ENCODE results near the gene ZNF106.

ZNF106 gene

DNA sequence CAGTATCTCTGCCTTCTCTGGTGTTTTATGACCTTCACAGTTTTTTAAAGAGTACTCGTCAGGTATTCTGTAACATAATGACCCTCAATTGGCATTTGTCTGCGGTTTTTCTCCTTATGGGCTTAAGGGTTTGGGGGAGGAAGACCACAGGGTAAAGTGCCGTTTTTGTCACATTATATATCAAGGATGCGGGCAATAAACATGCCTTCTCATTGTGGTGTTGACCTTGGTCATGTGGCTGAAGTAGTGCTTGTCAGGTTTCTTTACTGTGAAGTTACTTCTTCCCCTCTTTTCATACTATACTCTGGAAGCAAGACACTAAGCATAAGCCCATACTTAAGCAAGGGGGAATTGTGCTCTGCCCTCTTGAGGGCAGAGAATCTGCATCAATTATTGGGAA, 115.0 kb downstream of the ZNF106 start:
- no peaks in the 10 kb centered on the region for H3K36me3 ChIP-seq (ENCODE audit: control insufficient read depth, low read depth, low read length)
- no peak overlapping the region for H3K9ac ChIP-seq (ENCODE audit: low read length)
- H3K4me3 ChIP-seq (ENCODE audit: low read length) = no peak overlapping the region
- no peaks in the 10 kb centered on the region for H3K9me3 ChIP-seq (ENCODE audit: control insufficient read depth, low read depth, low read length)
- peaks cover 6% of the 10 kb centered on the region for H3K4me1 ChIP-seq (ENCODE audit: control insufficient read depth, low read depth, low read length)
- H3K27ac ChIP-seq (ENCODE audit: low read length) = no peak overlapping the region
- H3K27me3 ChIP-seq (ENCODE audit: control insufficient read depth, insufficient read depth, low read length) = peaks cover 96% of the 10 kb centered on the region

GRCh38 chr15:42375252-42375651, 115.7 kb downstream of the ZNF106 start:
- Histone ChIP-seq H3K27me3 (ENCODE audit: control insufficient read depth, insufficient read depth, low read length) (peaks cover 96% of the 10 kb centered on the region), H3K4me3 (ENCODE audit: low read length) (no peak overlapping the region), H3K9me3 (ENCODE audit: control insufficient read depth, low read depth, low read length) (no peaks in the 10 kb centered on the region), H3K4me1 (ENCODE audit: control insufficient read depth, low read depth, low read length) (peaks cover 6% of the 10 kb centered on the region), H3K36me3 (ENCODE audit: control insufficient read depth, low read depth, low read length) (no peaks in the 10 kb centered on the region), H3K9ac (ENCODE audit: low read length) (no peak overlapping the region), H3K27ac (ENCODE audit: low read length) (no peak overlapping the region)

DNA sequence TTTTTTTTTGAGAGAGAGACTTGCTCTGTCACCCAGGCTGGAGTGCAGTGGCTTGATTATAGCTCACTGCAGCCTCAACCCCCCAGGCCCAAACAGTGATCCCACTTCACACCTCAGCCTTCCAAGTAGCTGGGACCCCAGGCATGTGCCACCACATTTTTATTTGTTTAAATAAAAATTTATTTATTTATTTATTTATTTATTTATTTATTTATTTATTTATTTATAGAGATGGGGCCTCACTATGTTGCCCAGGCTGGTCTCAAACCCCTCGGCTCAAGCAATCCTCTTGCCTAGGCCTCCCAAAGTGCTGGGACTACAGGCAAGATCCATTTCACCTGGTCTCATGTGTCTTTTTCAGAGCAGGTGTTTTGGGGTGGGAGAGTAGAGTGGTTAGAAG, 116.1 kb downstream of the ZNF106 start:
- H3K36me3 ChIP-seq (ENCODE audit: control insufficient read depth, low read depth, low read length) = no peaks in the 10 kb centered on the region
- H3K4me1 ChIP-seq (ENCODE audit: control insufficient read depth, low read depth, low read length) = peaks cover 6% of the 10 kb centered on the region
- no peak overlapping the region for H3K9ac ChIP-seq (ENCODE audit: low read length)
- H3K4me3 ChIP-seq (ENCODE audit: low read length) = no peak overlapping the region
- peaks cover 96% of the 10 kb centered on the region for H3K27me3 ChIP-seq (ENCODE audit: control insufficient read depth, insufficient read depth, low read length)
- no peak overlapping the region for H3K27ac ChIP-seq (ENCODE audit: low read length)
- no peaks in the 10 kb centered on the region for H3K9me3 ChIP-seq (ENCODE audit: control insufficient read depth, low read depth, low read length)

DNA sequence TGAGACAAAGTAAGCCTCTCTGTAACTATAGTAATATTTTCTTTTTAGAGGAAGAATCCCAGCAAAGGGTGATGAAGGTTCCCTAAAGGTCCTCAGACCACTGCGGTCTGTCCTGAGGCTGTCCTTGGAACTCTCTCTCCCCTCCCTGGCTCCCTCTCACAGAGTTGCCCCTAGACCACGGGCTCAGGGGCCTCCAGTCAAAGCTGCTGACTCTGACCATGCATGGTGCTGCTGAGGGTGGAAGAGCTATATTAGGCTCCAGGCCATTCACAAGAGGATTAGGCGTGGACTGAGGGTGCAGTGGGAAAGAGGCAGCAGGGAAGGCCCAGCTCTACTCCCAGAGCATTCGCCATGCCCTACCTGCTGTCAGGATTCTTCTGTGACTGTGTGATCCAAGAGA, 117.0 kb downstream of the ZNF106 start:
- Histone ChIP-seq H3K4me3 (ENCODE audit: low read length) (no peak overlapping the region), H3K27me3 (ENCODE audit: control insufficient read depth, insufficient read depth, low read length) (peaks cover 96% of the 10 kb centered on the region), H3K36me3 (ENCODE audit: control insufficient read depth, low read depth, low read length) (no peaks in the 10 kb centered on the region), H3K4me1 (ENCODE audit: control insufficient read depth, low read depth, low read length) (peaks cover 6% of the 10 kb centered on the region), H3K9ac (ENCODE audit: low read length) (no peak overlapping the region), H3K9me3 (ENCODE audit: control insufficient read depth, low read depth, low read length) (no peaks in the 10 kb centered on the region), H3K27ac (ENCODE audit: low read length) (no peak overlapping the region)

- H3K27ac ChIP-seq (ENCODE audit: low read length) = no peak overlapping the region
These were observed 117.7 kb downstream of the ZNF106 start for GRCh38 chr15:42373274-42373673.

GRCh38 chr15:42371096-42371495, 119.8 kb downstream of the ZNF106 start:
- Histone ChIP-seq H3K4me3 (ENCODE audit: low read length) (no peak overlapping the region), H3K4me1 (ENCODE audit: control insufficient read depth, low read depth, low read length) (no peaks in the 10 kb centered on the region), H3K27ac (ENCODE audit: low read length) (no peak overlapping the region), H3K36me3 (ENCODE audit: control insufficient read depth, low read depth, low read length) (no peaks in the 10 kb centered on the region), H3K9me3 (ENCODE audit: control insufficient read depth, low read depth, low read length) (no peaks in the 10 kb centered on the region), H3K9ac (ENCODE audit: low read length) (no peak overlapping the region), H3K27me3 (ENCODE audit: control insufficient read depth, insufficient read depth, low read length) (peaks cover 95% of the 10 kb centered on the region)

More at GRCh38 chr15:42373274-42373673, 117.7 kb downstream of the ZNF106 start:
- Histone ChIP-seq H3K4me3 (ENCODE audit: low read length) (no peak overlapping the region), H3K9ac (ENCODE audit: low read length) (no peak overlapping the region), H3K4me1 (ENCODE audit: control insufficient read depth, low read depth, low read length) (peaks cover 6% of the 10 kb centered on the region), H3K36me3 (ENCODE audit: control insufficient read depth, low read depth, low read length) (no peaks in the 10 kb centered on the region), H3K27me3 (ENCODE audit: control insufficient read depth, insufficient read depth, low read length) (peaks cover 95% of the 10 kb centered on the region), H3K9me3 (ENCODE audit: control insufficient read depth, low read depth, low read length) (no peaks in the 10 kb centered on the region)

GRCh38 chr15:42368096-42368495, 122.8 kb downstream of the ZNF106 start:
- H3K9me3 ChIP-seq (ENCODE audit: control insufficient read depth, low read depth, low read length) = no peaks in the 10 kb centered on the region
- peaks cover 92% of the 10 kb centered on the region for H3K27me3 ChIP-seq (ENCODE audit: control insufficient read depth, insufficient read depth, low read length)
- H3K36me3 ChIP-seq (ENCODE audit: control insufficient read depth, low read depth, low read length) = no peaks in the 10 kb centered on the region
- H3K4me1 ChIP-seq (ENCODE audit: control insufficient read depth, low read depth, low read length) = peaks cover 13% of the 10 kb centered on the region
- H3K4me3 ChIP-seq (ENCODE audit: low read length) = no peak overlapping the region
- H3K27ac ChIP-seq (ENCODE audit: low read length) = no peak overlapping the region
- no peak overlapping the region for H3K9ac ChIP-seq (ENCODE audit: low read length)

DNA sequence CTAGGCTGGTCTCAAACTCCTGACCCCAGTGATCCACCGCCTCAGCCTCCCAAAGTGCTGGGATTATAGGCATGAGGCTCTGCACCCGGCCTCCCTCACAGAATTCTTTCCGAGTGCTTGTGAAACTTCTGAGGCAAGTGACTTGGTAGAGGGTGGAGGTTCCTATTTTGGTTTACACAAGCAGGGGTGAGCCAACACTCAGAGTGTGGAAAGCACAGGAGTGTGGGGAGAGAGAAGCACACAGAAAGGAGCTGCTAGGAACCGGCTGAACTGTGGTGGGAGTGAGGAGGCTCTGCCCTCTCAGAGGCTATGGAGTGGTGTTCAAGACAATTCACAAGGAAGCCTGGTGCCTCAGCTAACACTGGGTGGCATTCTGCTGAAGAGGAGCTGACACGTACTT, 123.9 kb downstream of the ZNF106 start:
- no peaks in the 10 kb centered on the region for H3K9me3 ChIP-seq (ENCODE audit: control insufficient read depth, low read depth, low read length)
- H3K36me3 ChIP-seq (ENCODE audit: control insufficient read depth, low read depth, low read length) = no peaks in the 10 kb centered on the region
- no peak overlapping the region for H3K4me3 ChIP-seq (ENCODE audit: low read length)
- H3K27me3 ChIP-seq (ENCODE audit: control insufficient read depth, insufficient read depth, low read length) = peaks cover 88% of the 10 kb centered on the region
- H3K27ac ChIP-seq (ENCODE audit: low read length) = no peak overlapping the region
- peaks cover 13% of the 10 kb centered on the region for H3K4me1 ChIP-seq (ENCODE audit: control insufficient read depth, low read depth, low read length)
- no peak overlapping the region for H3K9ac ChIP-seq (ENCODE audit: low read length)

DNA sequence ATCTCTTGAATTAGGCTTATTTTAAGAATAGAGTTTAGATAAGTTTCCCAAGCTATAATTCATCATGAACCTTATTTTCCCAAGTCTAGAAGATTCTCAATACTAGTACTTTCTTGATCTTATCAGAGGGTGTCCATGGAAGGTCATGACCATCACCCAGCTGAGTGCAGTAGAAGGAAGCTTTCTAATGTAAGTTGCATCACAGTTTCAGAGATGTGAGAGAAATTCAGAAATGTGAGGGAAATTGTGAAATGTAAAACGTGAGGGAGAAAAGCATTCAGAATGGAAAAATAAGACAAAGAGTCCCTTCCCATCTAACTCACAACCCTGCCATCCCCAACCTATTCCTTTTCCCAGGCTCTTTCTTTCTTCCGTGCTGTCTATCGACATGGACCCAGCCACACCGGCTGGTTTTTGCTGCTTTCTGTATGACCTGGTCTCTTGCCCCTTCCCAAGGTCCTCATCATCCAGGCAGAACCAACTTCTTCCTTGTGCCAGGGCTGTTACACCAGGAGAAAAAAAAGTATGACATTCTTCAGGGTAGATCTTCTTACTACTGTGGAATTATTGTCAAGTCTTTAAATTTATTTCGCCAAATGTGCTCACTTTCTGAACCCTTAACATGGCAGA, 124.9 kb downstream of the ZNF106 start:
- H3K9ac ChIP-seq (ENCODE audit: low read length) = no peak overlapping the region
- peaks cover 88% of the 10 kb centered on the region for H3K27me3 ChIP-seq (ENCODE audit: control insufficient read depth, insufficient read depth, low read length)
- H3K4me1 ChIP-seq (ENCODE audit: control insufficient read depth, low read depth, low read length) = peaks cover 13% of the 10 kb centered on the region
- no peak overlapping the region for H3K27ac ChIP-seq (ENCODE audit: low read length)
- no peaks in the 10 kb centered on the region for H3K36me3 ChIP-seq (ENCODE audit: control insufficient read depth, low read depth, low read length)
- no peak overlapping the region for H3K4me3 ChIP-seq (ENCODE audit: low read length)
- H3K9me3 ChIP-seq (ENCODE audit: control insufficient read depth, low read depth, low read length) = no peaks in the 10 kb centered on the region

- Histone ChIP-seq H3K9me3 (ENCODE audit: control insufficient read depth, low read depth, low read length) (no peaks in the 10 kb centered on the region), H3K36me3 (ENCODE audit: control insufficient read depth, low read depth, low read length) (no peaks in the 10 kb centered on the region), H3K9ac (ENCODE audit: low read length) (no peak overlapping the region), H3K27ac (ENCODE audit: low read length) (no peak overlapping the region), H3K4me1 (ENCODE audit: control insufficient read depth, low read depth, low read length) (peaks cover 13% of the 10 kb centered on the region), H3K27me3 (ENCODE audit: control insufficient read depth, insufficient read depth, low read length) (peaks cover 73% of the 10 kb centered on the region), H3K4me3 (ENCODE audit: low read length) (no peak overlapping the region)
These were observed 126.4 kb downstream of the ZNF106 start for GRCh38 chr15:42364529-42364928.

DNA sequence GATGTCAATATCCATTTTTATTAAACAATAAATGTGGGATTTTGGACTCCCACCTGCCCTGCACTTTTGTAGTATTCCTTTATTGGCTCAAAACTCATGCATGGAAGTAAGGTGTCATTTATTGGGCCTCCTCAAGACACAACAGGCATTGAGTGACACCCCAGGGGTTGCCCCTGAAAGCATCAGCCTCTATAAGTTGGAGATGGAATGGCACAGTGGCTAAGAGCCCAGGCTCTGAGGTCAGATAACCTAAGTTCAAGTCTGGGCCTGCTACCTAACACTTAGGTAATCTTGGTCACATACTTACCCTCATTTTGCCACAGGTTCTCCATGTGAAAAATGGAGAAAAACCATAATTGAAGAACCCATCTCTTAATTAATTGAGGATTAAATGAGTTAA, 127.0 kb downstream of the ZNF106 start:
- Histone ChIP-seq H3K9me3 (ENCODE audit: control insufficient read depth, low read depth, low read length) (no peaks in the 10 kb centered on the region), H3K36me3 (ENCODE audit: control insufficient read depth, low read depth, low read length) (no peaks in the 10 kb centered on the region), H3K27me3 (ENCODE audit: control insufficient read depth, insufficient read depth, low read length) (peaks cover 67% of the 10 kb centered on the region), H3K9ac (ENCODE audit: low read length) (no peak overlapping the region), H3K27ac (ENCODE audit: low read length) (no peak overlapping the region), H3K4me1 (ENCODE audit: control insufficient read depth, low read depth, low read length) (peaks cover 13% of the 10 kb centered on the region), H3K4me3 (ENCODE audit: low read length) (no peak overlapping the region)

- Histone ChIP-seq H3K4me3 (ENCODE audit: low read length) (no peak overlapping the region), H3K27ac (ENCODE audit: low read length) (no peak overlapping the region), H3K27me3 (ENCODE audit: control insufficient read depth, insufficient read depth, low read length) (peaks cover 63% of the 10 kb centered on the region), H3K36me3 (ENCODE audit: control insufficient read depth, low read depth, low read length) (no peaks in the 10 kb centered on the region), H3K9me3 (ENCODE audit: control insufficient read depth, low read depth, low read length) (no peaks in the 10 kb centered on the region), H3K9ac (ENCODE audit: low read length) (no peak overlapping the region), H3K4me1 (ENCODE audit: control insufficient read depth, low read depth, low read length) (peaks cover 13% of the 10 kb centered on the region)
These were observed 127.5 kb downstream of the ZNF106 start for GRCh38 chr15:42363487-42363886.

All from iPS-18a (cell line).